ENCODE results near the gene C10orf67.
"Not testable (repeated sequence)": the region's sequence is repeated elsewhere in the genome, so short reads cannot be mapped to it uniquely, and the experiment has no call there.

Gene C10orf67

GRCh38 chr10:23293145-23293724, 51.4 kb downstream of the C10orf67 start:
- no peak overlapping the region for H3K4me3 ChIP-seq (ENCODE audit: low read length)
- H3K4me1 ChIP-seq (ENCODE audit: insufficient read depth, low read length): no peaks in the 10 kb centered on the region
- H3K27ac ChIP-seq (ENCODE audit: low read depth, low read length): no peak overlapping the region
- no peaks in the 10 kb centered on the region for H3K27me3 ChIP-seq (ENCODE audit: insufficient read depth, low read length)
- no peaks in the 10 kb centered on the region for H3K9me3 ChIP-seq (ENCODE audit: insufficient read depth, low read depth, low read length)
- WGBS: 16% methylated on average over 6 of the region's 7 CpGs
- H3K9ac ChIP-seq (ENCODE audit: low read depth, low read length): no peak overlapping the region
- no peaks in the 10 kb centered on the region for H3K36me3 ChIP-seq (ENCODE audit: insufficient read depth, low read length)

GRCh38 chr10:23291551-23292334, 52.9 kb downstream of the C10orf67 start:
- 84% methylated on average over 12 of the region's 13 CpGs for WGBS
- Histone ChIP-seq H3K9me3 (ENCODE audit: insufficient read depth, low read depth, low read length) (no peaks in the 10 kb centered on the region), H3K27ac (ENCODE audit: low read depth, low read length) (no peak overlapping the region), H3K27me3 (ENCODE audit: insufficient read depth, low read length) (no peaks in the 10 kb centered on the region), H3K4me3 (ENCODE audit: low read length) (no peak overlapping the region), H3K9ac (ENCODE audit: low read depth, low read length) (no peak overlapping the region), H3K36me3 (ENCODE audit: insufficient read depth, low read length) (no peaks in the 10 kb centered on the region), H3K4me1 (ENCODE audit: insufficient read depth, low read length) (no peaks in the 10 kb centered on the region)

- Histone ChIP-seq H3K36me3 (ENCODE audit: insufficient read depth, low read length) (no peaks in the 10 kb centered on the region), H3K9ac (ENCODE audit: low read depth, low read length) (no peak overlapping the region), H3K4me1 (ENCODE audit: insufficient read depth, low read length) (peaks cover 21% of the 10 kb centered on the region), H3K9me3 (ENCODE audit: insufficient read depth, low read depth, low read length) (no peaks in the 10 kb centered on the region), H3K27ac (ENCODE audit: low read depth, low read length) (no peak overlapping the region), H3K4me3 (ENCODE audit: low read length) (no peak overlapping the region), H3K27me3 (ENCODE audit: insufficient read depth, low read length) (no peaks in the 10 kb centered on the region)
- 79% methylated on average over 1 of the region's 2 CpGs for WGBS
Observed at GRCh38 chr10:23284674-23285335, 59.8 kb downstream of the C10orf67 start.

- no peak overlapping the region for H3K9ac ChIP-seq (ENCODE audit: low read depth, low read length)
- no peaks in the 10 kb centered on the region for H3K27me3 ChIP-seq (ENCODE audit: insufficient read depth, low read length)
- no peaks in the 10 kb centered on the region for H3K9me3 ChIP-seq (ENCODE audit: insufficient read depth, low read depth, low read length)
- peaks cover 22% of the 10 kb centered on the region for H3K4me1 ChIP-seq (ENCODE audit: insufficient read depth, low read length)
- no peaks in the 10 kb centered on the region for H3K36me3 ChIP-seq (ENCODE audit: insufficient read depth, low read length)
- no peak overlapping the region for H3K4me3 ChIP-seq (ENCODE audit: low read length)
- WGBS: 81% methylated on average over 2 of the region's 3 CpGs
- H3K27ac ChIP-seq (ENCODE audit: low read depth, low read length): no peak overlapping the region
Observed at GRCh38 chr10:23284155-23284554, 60.4 kb downstream of the C10orf67 start.

- Histone ChIP-seq H3K4me1 (ENCODE audit: insufficient read depth, low read length) (peaks cover 22% of the 10 kb centered on the region), H3K9ac (ENCODE audit: low read depth, low read length) (no peak overlapping the region), H3K36me3 (ENCODE audit: insufficient read depth, low read length) (no peaks in the 10 kb centered on the region), H3K27ac (ENCODE audit: low read depth, low read length) (no peak overlapping the region), H3K4me3 (ENCODE audit: low read length) (no peak overlapping the region), H3K9me3 (ENCODE audit: insufficient read depth, low read depth, low read length) (no peaks in the 10 kb centered on the region), H3K27me3 (ENCODE audit: insufficient read depth, low read length) (no peaks in the 10 kb centered on the region)
- 87% methylated on average over 7 of the region's 7 CpGs for WGBS
Observed at GRCh38 chr10:23283680-23284079, 60.9 kb downstream of the C10orf67 start.

GRCh38 chr10:23281044-23281433, 63.6 kb downstream of the C10orf67 start:
- 28% methylated on average over 5 of the region's 6 CpGs for WGBS
- Histone ChIP-seq H3K9ac (ENCODE audit: low read depth, low read length) (peak overlapping the region; percentile 51), H3K27me3 (ENCODE audit: insufficient read depth, low read length) (no peaks in the 10 kb centered on the region), H3K9me3 (ENCODE audit: insufficient read depth, low read depth, low read length) (no peaks in the 10 kb centered on the region), H3K27ac (ENCODE audit: low read depth, low read length) (peak overlapping the region; percentile 84; the same call in 1 of the 2 replicates), H3K4me1 (ENCODE audit: insufficient read depth, low read length) (peaks cover 22% of the 10 kb centered on the region), H3K4me3 (ENCODE audit: low read length) (peak overlapping the region; percentile 17), H3K36me3 (ENCODE audit: insufficient read depth, low read length) (no peaks in the 10 kb centered on the region)

- Histone ChIP-seq H3K9ac (ENCODE audit: low read depth, low read length) (peak overlapping the region; percentile 51), H3K27me3 (ENCODE audit: insufficient read depth, low read length) (no peaks in the 10 kb centered on the region), H3K9me3 (ENCODE audit: insufficient read depth, low read depth, low read length) (no peaks in the 10 kb centered on the region), H3K27ac (ENCODE audit: low read depth, low read length) (peak overlapping the region; percentile 84; the same call in 1 of the 2 replicates), H3K4me1 (ENCODE audit: insufficient read depth, low read length) (peaks cover 22% of the 10 kb centered on the region), H3K36me3 (ENCODE audit: insufficient read depth, low read length) (no peaks in the 10 kb centered on the region), H3K4me3 (ENCODE audit: low read length) (peak overlapping the region; percentile 17)
- 18% methylated on average over 7 of the region's 7 CpGs for WGBS
Observed at GRCh38 chr10:23280419-23281043, 64.1 kb downstream of the C10orf67 start.

GRCh38 chr10:23275355-23275754, 69.2 kb downstream of the C10orf67 start:
- no peak overlapping the region for H3K4me3 ChIP-seq (ENCODE audit: low read length)
- H3K4me1 ChIP-seq (ENCODE audit: insufficient read depth, low read length): peaks cover 6% of the 10 kb centered on the region; the same call in 1 of the 2 replicates
- H3K36me3 ChIP-seq (ENCODE audit: insufficient read depth, low read length): no peaks in the 10 kb centered on the region
- peaks cover 17% of the 10 kb centered on the region for H3K9me3 ChIP-seq (ENCODE audit: insufficient read depth, low read depth, low read length)
- no peaks in the 10 kb centered on the region for H3K27me3 ChIP-seq (ENCODE audit: insufficient read depth, low read length)
- no peak overlapping the region for H3K9ac ChIP-seq (ENCODE audit: low read depth, low read length)
- no peak overlapping the region for H3K27ac ChIP-seq (ENCODE audit: low read depth, low read length)
- 97% methylated on average over 2 of the region's 2 CpGs for WGBS

- not testable (repeated sequence) for H3K36me3 ChIP-seq (ENCODE audit: insufficient read depth, low read length); H3K9ac ChIP-seq (ENCODE audit: low read depth, low read length); H3K27ac ChIP-seq (ENCODE audit: low read depth, low read length); H3K27me3 ChIP-seq (ENCODE audit: insufficient read depth, low read length); H3K4me3 ChIP-seq (ENCODE audit: low read length); H3K4me1 ChIP-seq (ENCODE audit: insufficient read depth, low read length)
- WGBS: 92% methylated on average over 9 of the region's 9 CpGs
- H3K9me3 ChIP-seq (ENCODE audit: insufficient read depth, low read depth, low read length): peaks cover 17% of the 10 kb centered on the region
Observed at GRCh38 chr10:23274179-23274578, 70.4 kb downstream of the C10orf67 start.

- H3K27me3 ChIP-seq (ENCODE audit: insufficient read depth, low read length): no peaks in the 10 kb centered on the region
- no peak overlapping the region for H3K4me3 ChIP-seq (ENCODE audit: low read length)
- no peak overlapping the region for H3K9ac ChIP-seq (ENCODE audit: low read depth, low read length)
- H3K27ac ChIP-seq (ENCODE audit: low read depth, low read length): no peak overlapping the region
- H3K36me3 ChIP-seq (ENCODE audit: insufficient read depth, low read length): no peaks in the 10 kb centered on the region
- H3K4me1 ChIP-seq (ENCODE audit: insufficient read depth, low read length): no peaks in the 10 kb centered on the region
- 88% methylated on average over 3 of the region's 3 CpGs for WGBS
- H3K9me3 ChIP-seq (ENCODE audit: insufficient read depth, low read depth, low read length): peaks cover 17% of the 10 kb centered on the region
Observed at GRCh38 chr10:23270531-23270930, 74.1 kb downstream of the C10orf67 start.

Measured in HUES64 (cell line).